ENCODE data around the gene SIX5.
A peak's percentile ranks its signal among the peaks of the same experiment; 100 is the strongest.

Gene SIX5

DNA sequence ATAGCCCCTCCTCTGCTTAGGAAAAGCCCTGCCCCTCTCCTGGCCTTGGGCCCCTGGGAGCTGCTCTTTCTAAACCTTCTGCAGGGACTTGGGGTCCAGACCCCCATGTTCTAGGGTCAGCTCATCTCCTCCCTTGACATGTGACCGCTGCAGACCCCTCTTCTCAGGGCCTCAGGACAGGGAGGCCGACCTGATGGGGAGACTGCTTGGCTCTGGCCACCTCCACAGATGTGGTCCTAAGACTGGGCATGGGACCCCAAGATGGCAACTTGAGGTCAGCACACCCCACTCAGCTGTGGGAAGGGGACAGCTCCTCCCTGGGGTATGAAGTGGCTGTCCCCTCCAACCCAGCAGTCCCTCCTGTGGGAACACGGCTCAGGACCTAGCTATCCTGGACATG lies 3.9 kb upstream of the SIX5 start:
- DNase-seq, result no peak

DNA sequence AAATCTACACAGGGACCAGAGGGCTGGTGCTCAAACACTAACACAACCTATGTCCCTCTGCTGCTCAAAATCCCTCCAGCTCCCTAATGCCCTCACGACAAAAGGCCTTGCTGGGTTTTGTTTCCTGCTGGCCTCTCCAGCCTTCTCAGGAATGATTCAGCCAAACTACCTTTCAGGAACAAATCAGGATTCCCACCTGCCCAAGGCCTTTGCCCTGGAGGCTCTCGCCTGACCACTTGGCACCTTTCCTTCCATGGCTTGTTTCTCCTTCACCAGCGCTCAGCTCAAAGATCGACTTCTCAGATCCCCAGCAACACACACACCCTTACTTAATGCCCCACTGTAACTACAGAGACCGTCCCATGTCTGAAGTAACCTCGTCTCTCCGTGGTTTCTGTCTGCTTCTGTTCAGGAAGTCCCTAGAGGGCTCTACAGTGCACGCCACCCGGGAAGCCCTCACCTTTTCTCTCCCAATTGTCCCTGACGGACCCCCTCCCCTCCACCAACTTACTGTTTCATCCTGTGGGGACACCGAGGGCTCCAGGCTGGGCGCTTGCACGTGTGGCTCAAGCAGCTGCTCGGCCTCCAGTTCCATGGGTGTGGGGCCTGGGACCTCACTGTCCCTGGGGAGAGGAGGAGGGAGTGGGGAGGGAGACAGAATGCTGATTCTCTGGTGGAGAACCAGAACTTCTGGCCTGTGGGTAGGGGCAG lies 3.2 kb upstream of the SIX5 start:
- no peak for DNase-seq

DNA sequence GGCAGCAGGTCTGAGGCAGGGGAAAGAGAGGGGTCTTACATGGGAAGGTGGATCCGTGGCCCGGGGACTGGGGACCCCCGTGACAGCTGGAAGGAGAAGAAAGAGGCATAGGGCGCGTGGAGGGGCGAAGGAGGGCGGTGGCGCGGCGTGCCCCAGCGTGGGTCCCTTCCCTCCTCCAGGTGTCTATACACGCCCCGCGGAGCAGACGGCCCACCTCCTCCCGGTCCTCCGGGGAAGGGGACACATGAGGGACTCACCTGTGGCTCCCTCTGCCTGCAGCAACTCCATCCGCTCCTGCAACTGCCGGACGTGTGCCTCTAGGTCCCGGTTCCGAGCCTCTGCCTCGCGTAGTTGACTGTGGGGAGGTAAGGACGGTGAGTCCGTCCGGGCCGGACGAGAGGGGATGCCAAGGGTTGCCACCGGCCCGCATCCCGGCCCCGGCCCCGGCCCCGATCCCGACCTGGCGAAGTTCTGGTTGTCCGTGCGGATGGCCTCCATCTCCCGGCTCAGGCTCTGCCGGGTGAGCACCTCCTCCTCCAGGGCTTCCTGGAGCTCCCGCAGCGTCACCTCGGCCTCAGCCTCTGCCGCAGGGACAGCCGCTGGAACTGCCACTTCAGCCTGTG lies 2.4 kb upstream of the SIX5 start:
- DNase-seq, result no peak

DNA sequence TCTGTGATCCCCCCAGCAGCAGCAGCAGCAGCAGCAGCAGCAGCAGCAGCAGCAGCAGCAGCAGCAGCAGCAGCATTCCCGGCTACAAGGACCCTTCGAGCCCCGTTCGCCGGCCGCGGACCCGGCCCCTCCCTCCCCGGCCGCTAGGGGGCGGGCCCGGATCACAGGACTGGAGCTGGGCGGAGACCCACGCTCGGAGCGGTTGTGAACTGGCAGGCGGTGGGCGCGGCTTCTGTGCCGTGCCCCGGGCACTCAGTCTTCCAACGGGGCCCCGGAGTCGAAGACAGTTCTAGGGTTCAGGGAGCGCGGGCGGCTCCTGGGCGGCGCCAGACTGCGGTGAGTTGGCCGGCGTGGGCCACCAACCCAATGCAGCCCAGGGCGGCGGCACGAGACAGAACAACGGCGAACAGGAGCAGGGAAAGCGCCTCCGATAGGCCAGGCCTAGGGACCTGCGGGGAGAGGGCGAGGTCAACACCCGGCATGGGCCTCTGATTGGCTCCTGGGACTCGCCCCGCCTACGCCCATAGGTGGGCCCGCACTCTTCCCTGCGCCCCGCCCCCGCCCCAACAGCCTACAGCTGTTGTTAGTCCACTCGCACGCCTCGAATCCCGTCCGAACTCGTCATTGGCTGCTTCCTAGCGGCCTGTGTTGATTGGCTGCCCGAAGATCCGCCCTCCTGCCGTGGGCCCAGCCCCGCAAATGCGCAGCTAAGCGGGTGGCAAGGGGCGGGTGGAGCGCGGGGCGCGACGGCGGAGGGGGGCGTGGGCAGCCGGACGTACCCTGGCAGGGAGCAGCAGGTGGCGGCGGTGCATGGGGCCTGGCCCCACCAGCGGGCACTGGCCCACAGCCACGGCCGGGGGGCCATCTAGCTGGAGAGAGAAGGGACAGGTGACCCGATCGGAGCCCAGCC lies 1.4 kb upstream of the SIX5 start:
- peak; percentile 91 for DNase-seq

DNA sequence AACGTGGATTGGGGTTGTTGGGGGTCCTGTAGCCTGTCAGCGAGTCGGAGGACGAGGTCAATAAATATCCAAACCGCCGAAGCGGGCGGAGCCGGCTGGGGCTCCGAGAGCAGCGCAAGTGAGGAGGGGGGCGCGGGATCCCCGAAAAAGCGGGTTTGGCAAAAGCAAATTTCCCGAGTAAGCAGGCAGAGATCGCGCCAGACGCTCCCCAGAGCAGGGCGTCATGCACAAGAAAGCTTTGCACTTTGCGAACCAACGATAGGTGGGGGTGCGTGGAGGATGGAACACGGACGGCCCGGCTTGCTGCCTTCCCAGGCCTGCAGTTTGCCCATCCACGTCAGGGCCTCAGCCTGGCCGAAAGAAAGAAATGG lies 754 bp upstream of the SIX5 start:
- DNase-seq, result peak; percentile 51

DNA sequence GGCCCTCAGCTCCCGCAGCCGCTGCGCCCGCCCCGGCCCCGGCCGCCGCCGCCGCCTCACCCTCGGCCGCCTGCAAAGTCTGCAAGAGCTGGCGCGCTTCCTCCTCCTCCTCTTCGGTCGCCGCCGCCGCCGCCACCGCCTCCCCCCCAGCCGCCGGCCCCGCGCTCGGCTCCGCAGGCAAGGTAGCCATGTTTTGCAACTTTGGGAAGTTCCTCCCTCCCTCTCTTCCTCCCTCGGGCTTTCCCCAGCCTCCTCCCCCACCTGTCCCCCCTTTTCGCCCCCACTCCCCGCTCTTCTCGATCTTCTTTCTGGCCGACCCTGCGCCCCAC lies 433 bp downstream of the SIX5 start:
- DNase-seq, result peak; percentile 57

DNA sequence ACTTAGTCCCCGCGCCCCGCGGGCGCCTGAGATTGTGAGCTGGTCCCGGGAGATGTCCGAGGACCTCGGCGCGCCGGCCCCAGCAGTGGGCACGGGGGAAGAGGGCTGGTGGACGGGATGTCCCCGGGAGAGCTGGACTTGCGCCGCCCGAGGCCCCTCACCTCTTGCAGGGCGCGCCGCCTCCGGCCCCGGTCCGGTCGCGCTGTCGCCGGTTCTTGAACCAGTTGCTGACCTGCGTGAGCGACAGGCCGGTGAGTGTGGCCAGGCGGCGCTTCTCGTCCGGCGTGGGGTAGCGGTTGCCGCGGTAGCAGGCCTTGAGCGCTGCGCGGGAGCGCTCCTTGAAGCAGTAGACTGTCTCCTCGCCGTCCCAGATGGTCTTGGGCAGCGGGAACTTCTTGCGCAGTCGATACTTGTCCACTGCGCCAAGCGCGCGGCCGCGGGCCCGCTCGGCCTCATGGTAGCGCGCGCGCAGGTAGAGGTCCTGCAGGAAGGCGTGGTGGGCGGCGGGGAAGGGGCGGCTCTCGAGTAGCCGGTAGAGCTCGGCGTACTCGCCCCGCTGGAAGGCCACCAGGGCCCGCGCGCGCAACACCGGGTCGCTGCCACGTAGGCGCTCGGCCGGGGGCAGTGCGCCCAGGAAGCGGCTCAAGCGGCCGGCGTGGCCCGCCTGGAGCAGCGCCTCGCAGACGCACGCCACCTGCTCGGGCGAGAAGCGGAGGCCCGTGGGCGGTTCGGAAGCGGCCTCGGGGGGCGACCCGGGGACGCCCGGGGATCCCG lies 984 bp downstream of the SIX5 start:
- DNase-seq, result peak; percentile 62

DNA sequence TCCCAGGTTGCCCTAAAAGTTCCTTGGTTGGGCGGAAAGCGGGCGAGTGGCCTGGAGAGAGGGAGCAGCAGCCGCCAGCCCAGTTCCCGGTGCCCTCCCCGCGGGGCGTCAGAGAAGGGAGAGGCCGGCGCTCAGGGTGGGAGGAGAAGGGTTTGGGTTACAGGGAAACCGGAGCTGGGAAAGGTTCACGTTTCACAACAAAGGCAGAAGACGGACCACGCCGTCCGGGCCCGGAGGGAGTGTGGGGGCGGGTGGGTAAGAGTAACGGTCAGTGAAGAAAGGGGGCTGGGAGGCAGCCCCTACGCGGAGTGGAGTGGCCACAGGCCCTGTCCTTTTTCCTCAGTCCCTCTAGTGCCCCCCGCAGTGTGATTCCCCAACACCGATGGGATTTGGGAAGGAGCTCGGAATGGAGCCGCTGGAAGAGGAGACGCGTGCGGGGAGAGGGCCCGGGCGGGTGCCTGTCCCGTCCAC lies 1.6 kb downstream of the SIX5 start:
- no peak for DNase-seq

DNA sequence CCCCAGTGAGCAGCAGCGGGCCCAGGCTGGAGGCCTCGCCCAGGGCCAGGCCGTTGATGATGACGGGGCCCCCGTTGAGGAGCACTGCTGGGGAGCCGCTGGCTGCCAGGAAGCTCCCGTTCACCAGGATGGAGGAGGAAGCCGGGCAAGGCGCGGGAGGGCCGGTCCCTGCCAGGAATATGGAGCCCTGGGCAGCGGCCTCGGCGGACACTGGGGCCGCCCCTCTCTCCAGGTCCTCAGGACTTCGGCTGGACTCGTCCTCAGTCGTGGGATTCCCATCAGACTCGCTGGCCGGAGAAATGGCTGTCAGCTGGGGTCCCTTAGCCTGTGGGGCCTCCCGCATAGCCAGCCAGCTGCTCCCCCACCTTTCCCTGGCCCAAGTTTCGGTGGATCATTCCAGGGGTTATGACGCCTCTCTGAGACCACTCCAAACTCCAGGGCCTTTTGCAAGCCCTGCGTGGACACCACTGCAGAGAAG lies 2.1 kb downstream of the SIX5 start:
- DNase-seq, result no peak

DNA sequence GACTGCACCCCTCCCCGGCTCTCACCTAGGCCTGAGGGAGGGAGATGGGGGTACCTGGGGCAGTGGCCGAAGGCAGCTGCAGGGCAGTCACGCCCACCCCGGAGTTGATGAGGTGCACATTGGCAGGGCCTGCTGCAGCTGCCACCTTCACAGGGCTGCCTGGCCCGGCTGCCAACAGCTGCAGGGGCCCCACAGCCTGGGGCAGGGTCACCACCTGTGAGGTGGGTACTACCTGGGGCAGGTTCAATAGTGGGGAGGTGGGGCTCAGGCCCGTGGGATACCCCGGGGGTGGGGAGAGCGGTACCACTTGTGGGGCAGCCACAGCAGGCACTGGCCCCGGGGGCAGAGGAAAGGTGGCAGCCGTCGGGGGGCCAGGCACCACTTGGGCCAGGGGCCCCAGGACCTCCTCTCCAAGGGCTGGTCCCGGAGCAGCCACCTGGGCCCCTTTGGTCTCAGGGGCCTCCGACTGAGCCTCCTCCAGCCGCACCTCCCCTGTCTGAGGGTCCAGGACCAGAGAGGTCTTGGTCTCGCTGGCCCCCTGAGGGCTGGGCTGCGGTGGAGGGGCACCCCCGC lies 2.7 kb downstream of the SIX5 start:
- no peak for DNase-seq

DNA sequence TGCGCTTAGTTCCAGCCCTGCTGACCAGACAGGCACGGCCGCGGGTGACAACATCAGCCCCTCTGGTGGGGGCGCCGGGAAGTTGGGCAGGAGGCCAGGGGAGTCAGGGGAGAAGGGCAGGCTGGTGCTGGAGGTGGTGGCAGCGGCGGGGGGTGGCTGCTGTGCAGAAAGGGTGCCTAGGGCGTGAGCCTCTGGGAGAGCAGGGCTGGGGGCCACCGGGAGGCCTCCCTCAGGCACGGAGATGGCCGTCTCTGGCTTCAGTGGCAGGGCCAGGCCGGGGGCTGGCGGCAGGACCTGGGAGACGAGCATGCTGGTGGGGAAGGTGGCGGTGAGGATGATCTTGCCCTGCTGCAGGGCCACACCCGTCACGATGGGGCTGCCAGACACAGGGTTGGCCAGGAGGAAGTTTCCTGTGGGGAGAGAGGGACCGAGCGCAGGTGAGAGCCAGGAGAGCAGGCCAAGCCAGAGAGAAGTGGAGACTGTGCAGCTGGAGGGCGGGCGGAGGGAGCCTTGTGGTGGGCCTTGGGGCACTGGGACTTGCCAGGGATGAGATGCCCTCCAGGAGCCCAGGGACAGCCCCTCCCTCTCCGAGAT lies 3.3 kb downstream of the SIX5 start:
- DNase-seq, result no peak

DNA sequence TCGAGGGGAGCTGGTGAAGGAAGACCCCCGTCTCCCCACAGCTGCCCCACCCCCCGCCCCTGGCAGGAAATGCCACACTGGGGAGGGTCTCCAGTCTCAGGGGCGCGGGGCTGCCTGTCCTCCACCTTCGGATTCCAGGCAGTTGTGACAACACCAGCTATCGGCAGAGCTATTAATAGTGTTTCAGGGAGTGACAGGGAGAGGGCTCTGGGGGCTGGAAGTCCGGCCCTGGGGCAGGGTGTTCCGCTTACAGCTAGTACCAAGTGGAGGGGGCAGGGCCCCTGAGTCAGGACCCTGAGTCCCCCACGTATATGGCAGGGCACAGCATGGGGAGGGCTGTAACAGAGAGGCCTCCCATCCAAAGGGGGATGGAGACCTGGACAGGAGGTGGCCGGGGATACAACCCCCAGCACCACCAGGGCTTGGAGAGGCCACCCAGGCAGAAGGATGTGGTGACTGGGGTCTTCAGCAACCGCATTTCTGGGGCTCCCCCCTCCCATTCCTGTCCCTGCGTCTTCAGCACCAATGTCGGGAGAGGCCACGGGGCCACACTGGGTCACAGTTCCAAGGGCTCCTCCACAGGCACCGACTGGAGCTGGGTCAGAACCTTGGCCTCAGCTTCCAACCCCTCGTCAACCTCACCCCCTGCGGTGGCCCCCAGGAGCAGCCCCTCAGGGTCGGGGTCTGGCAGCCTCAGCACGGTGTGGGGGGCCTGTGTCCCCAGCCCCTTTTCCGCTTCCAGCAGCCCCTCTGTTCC lies 3.9 kb downstream of the SIX5 start:
- DNase-seq, result no peak

DNA sequence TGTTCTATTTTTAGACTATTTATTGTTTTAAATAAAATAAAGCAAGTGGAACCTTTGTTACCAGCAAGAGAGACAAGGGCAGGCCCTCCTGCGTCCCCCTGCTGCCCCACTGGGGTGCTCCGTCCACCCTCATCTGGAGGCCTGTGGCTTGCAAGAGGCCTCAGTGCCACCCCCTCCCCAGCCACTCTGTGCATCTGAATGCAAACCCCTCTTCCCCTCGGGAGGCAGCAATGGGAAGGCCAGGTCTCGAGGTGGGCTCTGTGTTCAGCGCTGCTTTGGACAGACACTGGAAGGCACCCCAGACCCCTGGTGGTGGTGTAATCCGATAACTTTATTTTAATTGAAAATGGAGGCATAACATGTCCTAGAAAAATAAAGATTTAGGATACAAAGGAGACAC lies 4.6 kb downstream of the SIX5 start:
- no peak for DNase-seq

DNA sequence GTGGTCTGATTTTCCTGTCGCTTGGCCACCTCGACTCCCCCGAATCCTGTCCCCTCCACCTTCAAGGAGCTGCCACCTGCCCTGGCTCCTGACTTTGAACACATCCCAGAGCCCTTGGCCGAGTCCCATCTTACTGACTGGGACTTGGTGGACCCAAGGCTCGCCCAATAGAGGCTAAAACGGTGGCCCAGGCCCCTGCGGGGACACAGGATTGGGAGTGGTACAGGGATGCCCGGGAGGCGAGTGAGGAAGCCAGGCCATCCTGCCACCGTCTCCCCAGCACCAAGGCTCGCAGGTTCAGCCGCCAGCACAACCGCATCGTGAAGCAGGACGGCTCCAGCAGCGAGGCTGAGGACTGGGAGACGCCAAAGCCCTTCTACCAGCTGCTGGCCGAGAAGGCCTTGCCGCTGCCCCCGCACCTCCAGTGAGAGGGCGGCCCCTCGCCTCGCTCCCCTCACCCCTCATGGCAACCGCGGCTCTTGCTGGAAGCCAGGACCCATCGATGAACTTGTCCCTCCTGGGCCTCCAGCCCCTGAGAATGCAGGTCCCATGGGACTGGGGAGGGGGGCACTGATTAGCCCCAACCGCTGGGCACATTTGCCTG lies 5.3 kb downstream of the SIX5 start:
- no peak for DNase-seq

DNA sequence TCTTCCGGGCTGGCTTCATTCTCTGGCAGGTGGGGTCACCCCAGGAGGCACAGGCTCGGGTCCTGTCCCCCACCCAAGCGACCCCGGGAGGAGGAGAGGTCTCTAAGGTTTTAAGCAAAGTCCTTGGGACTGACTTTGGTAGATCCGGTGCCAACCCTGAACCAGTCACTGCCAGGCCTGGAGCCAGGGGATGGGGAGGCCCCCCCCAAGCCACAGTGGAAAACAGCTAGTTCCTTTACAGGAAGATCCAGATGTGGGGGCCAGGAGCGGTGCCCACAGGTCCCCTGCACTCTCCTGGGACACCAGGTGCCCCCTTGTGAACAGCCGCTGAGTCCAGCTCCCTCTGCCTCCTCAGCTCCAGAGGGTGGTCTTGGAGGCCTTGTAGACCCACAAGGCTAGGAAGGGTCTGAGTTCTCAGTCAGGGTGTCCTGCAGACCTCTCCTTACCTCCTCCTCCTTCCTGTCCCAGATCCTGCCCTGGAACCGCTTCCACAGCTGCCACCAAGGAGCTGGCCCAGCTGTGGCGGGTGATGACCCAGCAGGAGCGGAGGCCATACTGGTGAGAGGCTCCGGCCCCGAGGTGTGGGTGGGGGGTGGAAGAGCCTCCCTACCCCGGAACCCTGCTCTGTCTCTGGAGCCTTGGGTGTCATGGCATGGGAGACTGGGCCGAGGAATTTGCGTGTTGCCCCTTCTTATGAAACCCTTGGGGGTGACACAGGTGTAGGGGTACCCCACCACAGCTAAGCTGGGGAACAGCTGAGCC lies 6.0 kb downstream of the SIX5 start:
- DNase-seq, result no peak

DNA sequence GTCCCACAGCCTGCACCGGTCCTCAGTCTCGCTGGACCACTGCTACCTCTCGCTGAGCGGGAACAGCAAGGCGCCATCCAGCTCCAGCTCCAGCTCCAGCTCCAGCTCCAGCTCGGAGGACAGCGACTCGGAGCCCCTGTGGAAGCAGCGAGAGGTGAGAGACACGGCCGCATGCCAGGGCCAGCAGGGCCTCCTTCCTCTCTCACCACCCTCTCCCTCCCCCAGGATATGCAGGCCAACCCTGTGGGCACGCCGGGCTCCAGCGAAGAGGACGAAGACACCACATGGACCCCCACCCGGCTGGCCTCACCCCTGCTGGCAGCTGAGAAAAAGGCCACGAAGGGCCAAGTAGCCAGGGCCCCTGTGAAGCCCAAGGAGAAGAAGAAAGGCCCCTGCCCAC lies 7.3 kb downstream of the SIX5 start:
- no peak for DNase-seq

DNA sequence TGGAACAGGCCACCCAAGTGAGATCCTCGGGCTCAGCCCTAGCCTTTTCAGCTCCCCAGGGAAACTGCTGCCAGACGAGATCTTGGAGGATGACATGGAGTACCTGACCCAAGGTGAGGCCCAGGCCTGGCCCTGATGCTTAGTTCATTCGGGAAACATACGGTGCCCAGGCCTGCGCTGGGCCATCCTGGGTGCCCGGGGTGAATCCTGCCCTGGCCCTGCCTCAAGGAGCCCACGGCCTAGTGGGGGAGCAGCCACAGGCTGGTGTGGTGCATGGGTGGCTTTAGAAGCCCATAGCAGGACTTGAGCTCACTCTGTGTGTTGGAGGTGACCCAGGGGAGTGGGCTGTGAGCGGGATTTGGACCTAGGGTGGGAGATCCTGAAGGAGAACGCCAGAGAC lies 10.1 kb downstream of the SIX5 start:
- DNase-seq, result no peak

DNA sequence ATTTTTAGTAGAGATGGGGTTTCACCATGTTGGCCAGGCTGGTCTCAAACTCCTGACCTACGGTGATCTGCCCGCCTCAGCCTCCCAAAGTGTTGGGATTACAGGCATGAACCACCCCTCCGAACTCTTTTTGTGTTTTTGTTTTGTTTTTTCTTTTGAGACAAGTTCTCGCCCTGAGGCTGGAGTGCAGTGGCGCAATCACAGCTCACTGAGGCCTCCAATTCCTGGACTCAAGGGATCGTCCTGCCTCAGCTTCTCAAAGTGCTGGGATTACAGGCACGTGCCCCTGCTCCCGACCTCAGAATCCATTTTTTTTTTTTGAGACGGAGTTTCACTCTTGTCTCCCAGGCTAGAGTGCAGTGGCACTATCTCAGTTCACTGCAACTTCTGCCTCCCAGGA lies 11.4 kb downstream of the SIX5 start:
- DNase-seq, result no peak

DNA sequence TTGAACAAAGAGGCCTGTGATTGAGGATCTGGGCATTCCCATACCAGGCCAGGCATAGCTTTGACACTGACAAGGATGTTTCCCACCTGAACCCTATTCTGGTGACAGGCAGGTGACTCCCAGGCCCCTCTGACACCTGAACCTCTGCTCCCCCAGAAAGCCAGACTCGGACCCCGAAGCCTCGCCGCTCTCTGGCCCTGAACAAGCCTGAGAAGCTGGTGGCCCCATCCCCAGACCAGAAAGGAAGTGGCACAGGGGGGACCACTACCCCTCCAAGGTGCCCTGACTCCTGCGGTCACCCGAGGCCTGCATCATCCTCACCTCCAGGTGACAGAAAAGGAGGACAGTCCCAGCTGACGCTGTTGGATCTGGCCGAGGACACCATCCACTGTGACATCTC lies 14.7 kb downstream of the SIX5 start:
- no peak for DNase-seq

DNA sequence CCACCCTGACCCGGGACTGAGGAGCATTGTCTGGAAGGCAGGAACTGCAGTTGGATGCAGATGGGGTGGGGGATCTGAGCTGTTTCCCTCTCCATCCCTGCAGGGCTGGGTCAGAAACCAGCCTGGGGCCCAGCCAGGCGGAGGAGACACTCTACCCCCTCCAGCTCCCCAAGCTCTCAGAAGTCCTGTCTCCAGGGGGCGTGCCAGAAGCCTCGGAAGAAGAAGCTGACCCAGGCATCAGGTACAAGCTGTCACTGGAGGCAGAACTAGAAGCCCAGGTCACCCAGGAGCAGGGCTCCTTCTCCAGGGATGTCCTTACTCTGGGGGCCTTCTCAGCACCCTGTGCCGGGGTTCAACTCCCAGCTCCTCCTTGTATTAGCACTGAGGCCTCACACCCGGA lies 15.5 kb downstream of the SIX5 start:
- DNase-seq, result peak; percentile 46

All from RPMI8226 (cell line).